Endothelial cell of umbilical vein (primary cell): ENCODE measurements around the gene RAD51B.

ENCODE experiments used
- EZH2 ChIP-seq: IDR thresholded peaks from 2 replicates; pipeline ENCODE4 v1.6.1; 2012; ENCODE audit warnings: borderline replicate concordance, low read depth, mild to moderate bottlenecking, moderate library complexity, low read length, inconsistent platforms; ENCODE audit not compliant: severe bottlenecking
- FOS ChIP-seq: IDR thresholded peaks from 2 replicates; pipeline ENCODE4 v1.6.1; 2011; ENCODE audit warnings: mild to moderate bottlenecking, low read length, moderate library complexity, borderline replicate concordance; ENCODE audit not compliant: insufficient read depth
- GATA2 ChIP-seq: IDR thresholded peaks from 2 replicates; pipeline ENCODE4 v1.7.0; 2011; ENCODE audit warnings: low read depth, mild to moderate bottlenecking, moderate library complexity, mixed read lengths, low read length; ENCODE audit not compliant: insufficient read length, insufficient read depth
- JUN ChIP-seq: IDR thresholded peaks from 2 replicates; pipeline ENCODE4 v1.6.1; 2011; ENCODE audit warnings: borderline replicate concordance, low read depth; ENCODE audit not compliant: insufficient read length, insufficient read depth
- MAX ChIP-seq: IDR thresholded peaks from 2 replicates; pipeline ENCODE4 v1.6.1; 2011; ENCODE audit not compliant: insufficient read depth, insufficient read length
- MYC ChIP-seq: IDR thresholded peaks from one replicate; pipeline ENCODE4 v1.6.1; 2011; ENCODE audit warnings: mild to moderate bottlenecking, low read depth, low read length
- POLR2A ChIP-seq: IDR thresholded peaks from 2 replicates; pipeline ENCODE4 v1.6.1; 2012; ENCODE audit warnings: low read depth, mild to moderate bottlenecking, control low read depth, low read length
- POLR2AphosphoS5 ChIP-seq: IDR thresholded peaks from 2 replicates; pipeline ENCODE4 v1.6.1; 2012; ENCODE audit warnings: low read depth, mild to moderate bottlenecking, control low read depth, low read length, moderate library complexity; ENCODE audit not compliant: insufficient read depth
- TF ChIP-seq, protein P1 (sequence below), 2 donors: IDR thresholded peaks; 1 replicate in 1 of 2; 2 replicates in 1 of 2; pipeline ENCODE4 v1.5.1; 2011; ENCODE audit warnings: low read length in 2 of 2, mild to moderate bottlenecking in 2 of 2, moderate library complexity in 2 of 2, control low read depth in 1 of 2, inconsistent platforms in 1 of 2, low read depth in 1 of 2; ENCODE audit not compliant: insufficient read depth in 1 of 2; ENCODE audit errors: extremely low read depth in 1 of 2

DNA sequence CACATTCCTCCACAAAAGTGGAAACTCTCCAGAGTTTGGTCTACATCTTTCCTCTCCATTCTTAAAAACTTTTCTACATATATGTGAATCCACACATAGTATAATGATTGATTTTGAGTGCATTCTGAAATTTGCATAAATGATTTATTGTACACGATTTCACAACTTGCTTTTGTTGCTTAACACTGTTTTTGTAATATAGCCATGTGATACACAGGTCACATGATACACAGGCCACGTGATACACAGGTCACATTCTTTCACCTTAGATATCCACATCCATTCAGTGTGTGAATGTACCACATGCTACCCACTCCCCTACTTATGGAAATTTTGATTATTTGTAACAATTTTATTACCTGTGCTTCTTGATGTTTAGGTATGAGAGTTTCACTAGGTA, 654.2 kb downstream of the RAD51B start:
- TF ChIP-seq POLR2AphosphoS5 (no peak), POLR2A (no peak), MAX (no peak), EZH2 (no peak), JUN (no peak), FOS (no peak), GATA2 (no peak), MYC (no peak)
- TF ChIP-seq, protein P1, sequence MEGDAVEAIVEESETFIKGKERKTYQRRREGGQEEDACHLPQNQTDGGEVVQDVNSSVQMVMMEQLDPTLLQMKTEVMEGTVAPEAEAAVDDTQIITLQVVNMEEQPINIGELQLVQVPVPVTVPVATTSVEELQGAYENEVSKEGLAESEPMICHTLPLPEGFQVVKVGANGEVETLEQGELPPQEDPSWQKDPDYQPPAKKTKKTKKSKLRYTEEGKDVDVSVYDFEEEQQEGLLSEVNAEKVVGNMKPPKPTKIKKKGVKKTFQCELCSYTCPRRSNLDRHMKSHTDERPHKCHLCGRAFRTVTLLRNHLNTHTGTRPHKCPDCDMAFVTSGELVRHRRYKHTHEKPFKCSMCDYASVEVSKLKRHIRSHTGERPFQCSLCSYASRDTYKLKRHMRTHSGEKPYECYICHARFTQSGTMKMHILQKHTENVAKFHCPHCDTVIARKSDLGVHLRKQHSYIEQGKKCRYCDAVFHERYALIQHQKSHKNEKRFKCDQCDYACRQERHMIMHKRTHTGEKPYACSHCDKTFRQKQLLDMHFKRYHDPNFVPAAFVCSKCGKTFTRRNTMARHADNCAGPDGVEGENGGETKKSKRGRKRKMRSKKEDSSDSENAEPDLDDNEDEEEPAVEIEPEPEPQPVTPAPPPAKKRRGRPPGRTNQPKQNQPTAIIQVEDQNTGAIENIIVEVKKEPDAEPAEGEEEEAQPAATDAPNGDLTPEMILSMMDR (IDR thresholded peaks at IDR 0.05; ENCODE audit: extremely low read depth in 1 of 2, insufficient read depth in 1 of 2, low read depth in 1 of 2, low read length in 2 of 2), result no peak
